Spleen (tissue), 7 donors: ENCODE results near the gene EOLA2.

ENCODE experiments used
- CTCF ChIP-seq, 11 experiments: fragments of 200-600 bp in 7 of 11; fragments of 450-650 bp in 4 of 11; sonication (generic) in 4 of 11; IDR thresholded peaks in 8 of 11; conservative IDR thresholded peaks in 3 of 11; 1 replicate in 7 of 11; 2 replicates in 4 of 11; pipeline versions ENCODE4 v1.4.0 to v1.8.0; 2016 to 2021; ENCODE audit warnings: antibody characterized with exemption in 11 of 11, inconsistent platforms in 4 of 11, mild to moderate bottlenecking in 1 of 11
- POLR2A ChIP-seq, 3 donors: fragments of 450-650 bp; IDR thresholded peaks; one replicate each; pipeline ENCODE4 v1.5.1; 2017; ENCODE audit warnings: antibody characterized with exemption in 3 of 3, mild to moderate bottlenecking in 1 of 3
- donor health status: DM: no; HTN: no; CAD: no; lungs with moderate emphysema.
- donor health status: DM: no; HTN: no; CAD: no.
- donor health status: DM: no; HTN: no; CAD: no.

GRCh38 chrX:149903889-149904748, 34.2 kb downstream of the EOLA2 start:
- no peak for TF ChIP-seq CTCF (IDR thresholded peaks at IDR 0.05 in 8 of 11, conservative IDR thresholded peaks at IDR 0.05 in 3 of 11)
- TF ChIP-seq POLR2A (IDR thresholded peaks at IDR 0.05), result no peak
